HPDE6-E6E7 (cell line): ENCODE data around the gene OR8D1.

Experiments
- DNase-seq: peaks from one replicate; pipeline ENCODE4 v3.0.0; 2011; ENCODE audit warnings: missing footprints; ENCODE audit errors: extremely low spot score

Gene OR8D1

GRCh38 chr11:124313849-124314248 lies at the start of gene OR8D1:
TSS of gene OR8D1 (minus strand) at chr11:124313949. CDS start at chr11:124310766, 3,183 bp downstream.
- no peak for DNase-seq

GRCh38 chr11:124359566-124359965 lies 45.8 kb upstream of the OR8D1 start:
- DNase-seq, result no peak

GRCh38 chr11:124346311-124346955 lies 32.7 kb upstream of the OR8D1 start:
- DNase-seq, result no peak

- no peak for DNase-seq
Observed at GRCh38 chr11:124344346-124344745, 30.6 kb upstream of the OR8D1 start.

GRCh38 chr11:124340142-124340447 lies 26.3 kb upstream of the OR8D1 start:
- DNase-seq, result no peak

GRCh38 chr11:124339396-124340141 lies 25.8 kb upstream of the OR8D1 start:
- DNase-seq, result no peak

- DNase-seq, result no peak
Observed at GRCh38 chr11:124331873-124332272, 18.1 kb upstream of the OR8D1 start.

- no peak for DNase-seq
Observed at GRCh38 chr11:124329787-124330478, 16.2 kb upstream of the OR8D1 start.

- DNase-seq, result no peak
Observed at GRCh38 chr11:124327775-124328174, 14.0 kb upstream of the OR8D1 start.

- no peak for DNase-seq
Observed at GRCh38 chr11:124322356-124322755, 8.6 kb upstream of the OR8D1 start.

- DNase-seq, result no peak
Observed at GRCh38 chr11:124320097-124320496, 6.3 kb upstream of the OR8D1 start, which contains the start of gene OR8D2. TSS of gene OR8D2 (minus strand) at chr11:124320197. CDS start at chr11:124320197, 0 bp downstream.

GRCh38 chr11:124315052-124315451 lies 1.3 kb upstream of the OR8D1 start:
- DNase-seq, result no peak

GRCh38 chr11:124313131-124313530 lies 618 bp downstream of the OR8D1 start:
- no peak for DNase-seq

GRCh38 chr11:124311670-124312069 lies 2.1 kb downstream of the OR8D1 start:
- DNase-seq, result no peak

- DNase-seq, result no peak
Observed at GRCh38 chr11:124311269-124311668, 2.5 kb downstream of the OR8D1 start.

- no peak for DNase-seq
Observed at GRCh38 chr11:124310721-124311120, 3.0 kb downstream of the OR8D1 start.

GRCh38 chr11:124307093-124307492 lies 6.7 kb downstream of the OR8D1 start:
- no peak for DNase-seq

GRCh38 chr11:124302347-124303125 lies 11.2 kb downstream of the OR8D1 start:
- no peak for DNase-seq

GRCh38 chr11:124301548-124301947 lies 12.2 kb downstream of the OR8D1 start:
- DNase-seq, result no peak

- DNase-seq, result no peak
Observed at GRCh38 chr11:124297921-124298320, 15.8 kb downstream of the OR8D1 start.

- DNase-seq, result no peak
Observed at GRCh38 chr11:124296016-124296415, 17.7 kb downstream of the OR8D1 start.

- no peak for DNase-seq
Observed at GRCh38 chr11:124294687-124295086, 19.1 kb downstream of the OR8D1 start.
